Astrocyte (in vitro differentiated cells and primary cell): ENCODE data around the gene GJD2. TPM values are rescaled to one million over a fixed set of nuclear protein-coding genes. Genes with fewer than 3 reads are reported as not detected.

Source experiments
- DNase-seq: peaks from one replicate; pipeline ENCODE4 v3.0.0-alpha.2; 2010; ENCODE audit warnings: low read depth
- FAIRE-seq: peaks from 2 replicates; lab custom pipeline; 2011; peaks lifted over from hg19 to GRCh38; lab: Jason Lieb, UNC
- H2AFZ ChIP-seq: 2 replicates; pipeline ENCODE4 v1.6.0; 2012; ENCODE audit warnings: low read depth, low read length, inconsistent platforms
- H3K27ac ChIP-seq: 2 replicates; pipeline ENCODE4 v1.5.1; 2011; ENCODE audit warnings: low read depth, low read length, inconsistent platforms
- H3K27me3 ChIP-seq: 2 replicates; pipeline ENCODE4 v1.6.0; 2011; ENCODE audit warnings: low read length, inconsistent platforms; ENCODE audit not compliant: insufficient read depth
- H3K36me3 ChIP-seq: 2 replicates; pipeline ENCODE4 v1.5.1; 2011; ENCODE audit warnings: low read length, inconsistent platforms; ENCODE audit not compliant: insufficient read depth
- H3K4me1 ChIP-seq: 2 replicates; pipeline ENCODE4 v1.5.1; 2011; ENCODE audit warnings: low read length, inconsistent platforms; ENCODE audit not compliant: insufficient read depth
- H3K4me2 ChIP-seq: 2 replicates; pipeline ENCODE4 v1.6.0; 2012; ENCODE audit warnings: low read length, inconsistent platforms
- H3K4me3 ChIP-seq: 2 replicates; pipeline ENCODE4 v1.5.1; 2011; ENCODE audit warnings: low read depth, mild to moderate bottlenecking, low read length, inconsistent platforms; ENCODE audit not compliant: insufficient read depth
- H3K79me2 ChIP-seq: 2 replicates; pipeline ENCODE4 v1.6.0; 2012; ENCODE audit warnings: mild to moderate bottlenecking, low read length, inconsistent platforms; ENCODE audit not compliant: insufficient read depth
- H3K9ac ChIP-seq: 2 replicates; pipeline ENCODE4 v1.6.0; 2012; ENCODE audit warnings: mild to moderate bottlenecking, low read length, inconsistent platforms
- H3K9me3 ChIP-seq: 2 replicates; pipeline ENCODE4 v1.5.1; 2012; ENCODE audit warnings: low read depth, mild to moderate bottlenecking, low read length, inconsistent platforms; ENCODE audit not compliant: insufficient read depth
- H4K20me1 ChIP-seq: 2 replicates; pipeline ENCODE4 v1.6.0; 2012; ENCODE audit warnings: low read length, inconsistent platforms; ENCODE audit not compliant: insufficient read depth
- H3K27ac Mint-ChIP-seq: one replicate; pipeline ENCODE4 v1.8.0; 2021; ENCODE audit warnings: mild to moderate bottlenecking, mixed read lengths; ENCODE audit not compliant: unreplicated experiment
- H3K27me3 Mint-ChIP-seq: one replicate; pipeline ENCODE4 v1.8.0; 2021; ENCODE audit warnings: low read depth, mixed read lengths; ENCODE audit not compliant: unreplicated experiment
- H3K36me3 Mint-ChIP-seq: one replicate; pipeline ENCODE4 v1.8.0; 2021; ENCODE audit warnings: low read depth, mixed read lengths; ENCODE audit not compliant: unreplicated experiment
- H3K4me1 Mint-ChIP-seq: one replicate; pipeline ENCODE4 v1.8.0; 2021; ENCODE audit warnings: low read depth, mixed read lengths; ENCODE audit not compliant: unreplicated experiment
- H3K4me3 Mint-ChIP-seq: one replicate; pipeline ENCODE4 v1.8.0; 2021; ENCODE audit warnings: mild to moderate bottlenecking, moderate library complexity, mixed read lengths; ENCODE audit not compliant: unreplicated experiment
- H3K9me3 Mint-ChIP-seq: one replicate; pipeline ENCODE4 v1.8.0; 2021; ENCODE audit warnings: mild to moderate bottlenecking, mixed read lengths; ENCODE audit not compliant: unreplicated experiment
- EZH2 ChIP-seq: IDR thresholded peaks from 2 replicates; pipeline ENCODE4 v1.6.1; 2012; ENCODE audit warnings: mild to moderate bottlenecking, low read length, inconsistent platforms; ENCODE audit not compliant: insufficient read depth
- total RNA-seq: library from RNA; stranded (reverse); gene quantifications from 2 replicates; pipeline ENCODE4 v1.2.1, GENCODE V29; 2021
- TF ChIP-seq, protein P1 (sequence below): IDR thresholded peaks from 2 replicates; pipeline ENCODE4 v1.5.1; 2011; ENCODE audit warnings: low read depth, mild to moderate bottlenecking, inconsistent platforms, low read length, moderate library complexity; ENCODE audit not compliant: insufficient read depth

GJD2 gene
- total RNA-seq, 1 donor from 2014 or later: 1.00 TPM

DNA sequence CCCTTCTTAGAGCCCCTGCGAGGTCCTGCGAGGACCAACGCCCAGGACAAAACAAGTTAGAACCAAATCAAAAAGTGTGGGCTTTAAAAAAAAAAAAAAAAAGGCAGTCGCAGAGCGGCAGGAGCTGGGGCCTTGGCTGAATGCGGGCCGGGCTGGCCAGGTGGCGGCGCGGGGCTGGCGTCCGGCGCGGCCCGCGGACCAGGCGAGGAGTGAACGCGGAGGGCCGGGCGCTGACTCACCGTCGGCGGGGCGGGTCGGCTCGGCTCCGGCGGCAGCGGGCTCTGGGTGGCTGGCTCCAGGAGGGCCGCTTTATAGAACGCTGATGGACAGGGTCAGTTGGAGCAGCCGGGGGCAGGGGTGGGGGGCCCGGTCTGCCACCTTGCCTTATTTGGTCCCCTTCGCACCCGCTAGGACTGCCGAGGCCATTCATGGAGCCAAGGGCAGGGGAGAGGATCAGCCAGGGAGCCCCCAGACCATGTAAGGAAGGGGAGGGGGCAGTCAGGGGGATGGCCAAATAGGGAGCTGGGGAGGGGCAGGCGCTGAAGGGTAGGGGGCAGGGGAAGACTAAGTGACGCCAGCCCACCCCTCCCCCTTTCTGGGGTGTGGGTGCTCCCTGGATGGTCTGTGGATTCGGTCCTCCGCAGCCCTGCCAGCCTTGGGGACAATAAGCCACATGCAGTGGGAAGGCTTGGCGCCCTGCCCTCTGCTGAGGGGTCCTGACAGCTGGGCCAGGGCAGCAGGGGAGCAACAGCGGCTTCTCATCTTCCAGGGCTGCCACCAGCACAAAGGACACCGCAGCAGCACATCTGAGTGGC lies 40.7 kb upstream of the GJD2 start, which contains the start of gene ACTC1:
Gene ACTC1 (minus strand): TSS at position 283 of the 815 bp plus-strand sequence. CDS start 741 bp downstream, outside the sequence.
- peaks cover 38% of the 10 kb centered on the region for H3K27me3 ChIP-seq
- H3K4me2 ChIP-seq: peak within 1 kb of the TSS; percentile 80
- peak within 1 kb of the TSS; percentile 46 for H3K4me3 ChIP-seq
- no peaks in the 10 kb centered on the region for H4K20me1 ChIP-seq
- no peak within 1 kb of the TSS for H3K27ac ChIP-seq
- H3K79me2 ChIP-seq: no peaks in the 10 kb centered on the region
- H3K9me3 Mint-ChIP-seq: no peaks in the 10 kb centered on the region
- peaks cover 38% of the 10 kb centered on the region for H3K4me1 Mint-ChIP-seq
- H3K27ac Mint-ChIP-seq: peak within 1 kb of the TSS; percentile 81
- no peaks in the 10 kb centered on the region for H3K27me3 Mint-ChIP-seq
- TF ChIP-seq, protein P1, sequence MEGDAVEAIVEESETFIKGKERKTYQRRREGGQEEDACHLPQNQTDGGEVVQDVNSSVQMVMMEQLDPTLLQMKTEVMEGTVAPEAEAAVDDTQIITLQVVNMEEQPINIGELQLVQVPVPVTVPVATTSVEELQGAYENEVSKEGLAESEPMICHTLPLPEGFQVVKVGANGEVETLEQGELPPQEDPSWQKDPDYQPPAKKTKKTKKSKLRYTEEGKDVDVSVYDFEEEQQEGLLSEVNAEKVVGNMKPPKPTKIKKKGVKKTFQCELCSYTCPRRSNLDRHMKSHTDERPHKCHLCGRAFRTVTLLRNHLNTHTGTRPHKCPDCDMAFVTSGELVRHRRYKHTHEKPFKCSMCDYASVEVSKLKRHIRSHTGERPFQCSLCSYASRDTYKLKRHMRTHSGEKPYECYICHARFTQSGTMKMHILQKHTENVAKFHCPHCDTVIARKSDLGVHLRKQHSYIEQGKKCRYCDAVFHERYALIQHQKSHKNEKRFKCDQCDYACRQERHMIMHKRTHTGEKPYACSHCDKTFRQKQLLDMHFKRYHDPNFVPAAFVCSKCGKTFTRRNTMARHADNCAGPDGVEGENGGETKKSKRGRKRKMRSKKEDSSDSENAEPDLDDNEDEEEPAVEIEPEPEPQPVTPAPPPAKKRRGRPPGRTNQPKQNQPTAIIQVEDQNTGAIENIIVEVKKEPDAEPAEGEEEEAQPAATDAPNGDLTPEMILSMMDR: no peak
- no peak for TF ChIP-seq EZH2
- no peaks in the 10 kb centered on the region for H3K36me3 ChIP-seq
- peaks cover 12% of the 10 kb centered on the region for H3K36me3 Mint-ChIP-seq
- H3K9me3 ChIP-seq: no peaks in the 10 kb centered on the region
- no peak for FAIRE-seq
- H2AFZ ChIP-seq: peak within 1 kb of the TSS; percentile 40
- DNase-seq: peak; percentile 41
- H3K4me1 ChIP-seq: peaks cover 3% of the 10 kb centered on the region
- no peak within 1 kb of the TSS for H3K9ac ChIP-seq
- peak within 1 kb of the TSS; percentile 58 for H3K4me3 Mint-ChIP-seq

DNA sequence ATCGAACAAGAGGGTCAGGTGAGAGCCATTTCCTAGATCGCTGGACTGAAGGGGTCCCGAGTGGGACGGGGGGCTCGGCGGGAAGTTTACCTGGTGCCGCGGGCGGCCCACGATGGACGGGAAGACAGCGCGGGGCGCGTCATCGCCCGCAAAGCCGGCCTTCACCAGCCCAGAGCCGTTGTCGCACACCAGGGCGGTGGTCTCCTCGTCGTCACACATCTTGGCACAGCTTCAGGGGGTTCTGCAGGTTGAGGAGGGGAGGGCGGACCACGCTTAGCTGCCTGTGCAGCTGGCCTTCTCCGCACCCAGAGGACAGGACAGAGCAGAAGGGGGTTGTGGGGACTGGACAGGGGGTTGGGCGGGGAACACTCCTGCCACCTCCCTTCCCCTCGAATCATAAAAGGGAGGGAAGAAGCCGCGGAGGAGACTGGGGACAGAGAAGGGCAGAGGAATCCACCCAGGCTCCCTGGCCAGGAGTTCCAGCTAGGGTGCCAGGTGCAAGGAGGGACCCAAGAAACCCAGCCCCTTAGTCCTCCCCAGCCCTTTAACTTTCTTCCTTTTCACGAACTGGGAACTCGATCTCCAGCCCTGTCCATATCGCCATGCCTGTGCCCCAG lies 39.9 kb upstream of the GJD2 start:
- no peaks in the 10 kb centered on the region for H3K27me3 Mint-ChIP-seq
- Histone ChIP-seq H2AFZ (peak overlapping the region; percentile 40), H3K27ac (no peak overlapping the region), H3K4me1 (peaks cover 1% of the 10 kb centered on the region), H3K4me2 (peak overlapping the region; percentile 80), H3K9me3 (no peaks in the 10 kb centered on the region), H4K20me1 (no peaks in the 10 kb centered on the region), H3K4me3 (no peak overlapping the region), H3K9ac (no peak overlapping the region), H3K27me3 (peaks cover 35% of the 10 kb centered on the region), H3K36me3 (no peaks in the 10 kb centered on the region), H3K79me2 (no peaks in the 10 kb centered on the region)
- H3K4me1 Mint-ChIP-seq: peaks cover 34% of the 10 kb centered on the region
- peak; percentile 42 for TF ChIP-seq EZH2
- TF ChIP-seq, protein P1: no peak
- no peaks in the 10 kb centered on the region for H3K9me3 Mint-ChIP-seq
- peak overlapping the region; percentile 58 for H3K4me3 Mint-ChIP-seq
- H3K36me3 Mint-ChIP-seq: peaks cover 12% of the 10 kb centered on the region
- DNase-seq: no peak
- peak overlapping the region; percentile 81 for H3K27ac Mint-ChIP-seq
- no peak for FAIRE-seq
